HEK293 (cell line): ENCODE results near the gene GLTPD2.

ENCODE experiments used
- CTCF ChIP-seq: fragments of 450-650 bp; formaldehyde crosslinking; IDR thresholded peaks from 2 replicates; pipeline ENCODE4 v1.5.1; 2016; ENCODE audit warnings: missing biosample characterization, missing genetic modification characterization
- ZBTB49 ChIP-seq: fragments of 450-650 bp; formaldehyde crosslinking; IDR thresholded peaks from 2 replicates; pipeline ENCODE4 v1.5.1; 2016; ENCODE audit warnings: missing biosample characterization, missing genetic modification characterization, low read depth
- ZNF324 ChIP-seq: fragments of 450-650 bp; formaldehyde crosslinking; IDR thresholded peaks from 2 replicates; pipeline ENCODE4 v1.5.1; 2016; ENCODE audit warnings: missing biosample characterization, missing genetic modification characterization
- ZNF416 ChIP-seq: fragments of 450-650 bp; formaldehyde crosslinking; IDR thresholded peaks from 2 replicates; pipeline ENCODE4 v1.5.1; 2016; ENCODE audit warnings: missing biosample characterization, missing genetic modification characterization

GRCh38 chr17:4806777-4807604 lies 18.2 kb downstream of the GLTPD2 start, which contains the start of gene PLD2:
- TF ChIP-seq ZNF324 (tag by site-specific recombination) (no peak), ZNF416 (tag by site-specific recombination) (no peak), ZBTB49 (no peak), CTCF (tag by site-specific recombination) (no peak)
